ENCODE data around the gene PTK6. TPM values are rescaled to one million over a fixed set of nuclear protein-coding genes. Genes with fewer than 3 reads are reported as not detected.

PTK6 gene
- total and polyA plus RNA-seq, 2 of the 13 experiments (the other 11 are each of a cell fraction or from before 2014, with no cell fraction given): 0.08 TPM; not detected in 1

GRCh38 chr20:63520504-63520933, 16.7 kb downstream of the PTK6 start, which contains the start of gene PPDPF (continued):
- no peak for TF ChIP-seq CREBL2 (CRISPR knock-in tag; IDR thresholded peaks at IDR 0.05; ENCODE audit: borderline replicate concordance)
- TF ChIP-seq CSRNP1 (CRISPR knock-in tag; IDR thresholded peaks at IDR 0.05): no peak
- TF ChIP-seq ETS1 (CRISPR knock-in tag; IDR thresholded peaks at IDR 0.05): no peak
- TF ChIP-seq TFDP2 (CRISPR knock-in tag; IDR thresholded peaks at IDR 0.05): peak; percentile 13; the same call in 1 of the 2 replicates
- 0 out of 2 replicates have a peak, but pooled peaks have one; percentile 40 for TF ChIP-seq KLF12 (CRISPR knock-in tag; IDR thresholded peaks at IDR 0.05; ENCODE audit: borderline replicate concordance)
- TF ChIP-seq ZNF142 (CRISPR knock-in tag; IDR thresholded peaks at IDR 0.05): 0 out of 2 replicates have a peak, but pooled peaks have one; percentile 20
- peak; percentile 3; the same call in 1 of the 2 replicates for TF ChIP-seq HINFP (CRISPR knock-in tag; IDR thresholded peaks at IDR 0.05; ENCODE audit: low read depth)
- TF ChIP-seq NFE2 (CRISPR knock-in tag; IDR thresholded peaks at IDR 0.05): no peak
- TF ChIP-seq ZFX (CRISPR knock-in tag; IDR thresholded peaks at IDR 0.05; ENCODE audit: low read depth): peak; percentile 48
- TF ChIP-seq AKNA (CRISPR knock-in tag; IDR thresholded peaks at IDR 0.05; ENCODE audit: borderline replicate concordance): no peak
- TF ChIP-seq RFXAP (CRISPR knock-in tag; IDR thresholded peaks at IDR 0.05; ENCODE audit: borderline replicate concordance): 0 out of 2 replicates have a peak, but pooled peaks have one; percentile 31

Measured in HepG2 (cell line).